Neuronal stem cell (in vitro differentiated cells): ENCODE measurements around the gene RREB1.

Source experiments
- DNase-seq: peaks from one replicate; pipeline ENCODE4 v3.0.0-alpha.2; 2013; ENCODE audit warnings: low spot score
- H2AFZ ChIP-seq: one replicate; pipeline ENCODE4 v1.6.1; 2013; ENCODE audit warnings: mild to moderate bottlenecking, low read length, inconsistent platforms
- H2AK5ac ChIP-seq: 2 replicates; pipeline ENCODE4 v1.6.1; 2013; ENCODE audit warnings: low read depth, mild to moderate bottlenecking, inconsistent platforms, low read length, moderate library complexity, mixed read lengths
- H2BK120ac ChIP-seq: 2 replicates; pipeline ENCODE4 v1.6.1; 2013; ENCODE audit warnings: low read depth, mild to moderate bottlenecking, inconsistent platforms, low read length, moderate library complexity, mixed read lengths
- H2BK12ac ChIP-seq: one replicate; pipeline ENCODE4 v1.6.1; 2013; ENCODE audit warnings: low read length, inconsistent platforms
- H2BK15ac ChIP-seq: 2 replicates; pipeline ENCODE4 v1.6.1; 2013; ENCODE audit warnings: mild to moderate bottlenecking, low read length, inconsistent platforms, mixed read lengths
- H2BK5ac ChIP-seq: one replicate; pipeline ENCODE4 v1.6.1; 2013; ENCODE audit warnings: inconsistent platforms, mild to moderate bottlenecking, low read length, moderate library complexity
- H3K14ac ChIP-seq: one replicate; pipeline ENCODE4 v1.6.1; 2013; ENCODE audit warnings: low read length, inconsistent platforms
- H3K18ac ChIP-seq: 2 replicates; pipeline ENCODE4 v1.6.1; 2013; ENCODE audit warnings: low read length, inconsistent platforms
- H3K23ac ChIP-seq: 2 replicates; pipeline ENCODE4 v1.6.1; 2013; ENCODE audit warnings: low read depth, mild to moderate bottlenecking, mixed read lengths, low read length, inconsistent platforms; ENCODE audit not compliant: poor library complexity
- H3K27ac ChIP-seq: replicated peaks from 3 replicates; pipeline ENCODE4 v1.5.1; 2013; ENCODE audit warnings: low read length, inconsistent platforms
- H3K27me3 ChIP-seq, 3 experiments: 2 replicates each; pipeline ENCODE4 v1.6.1; 2013; ENCODE audit warnings: low read length in 3 of 3, mild to moderate bottlenecking in 2 of 3, inconsistent platforms in 1 of 3, low read depth in 1 of 3, mixed read lengths in 1 of 3, moderate library complexity in 1 of 3; ENCODE audit not compliant: control insufficient read depth in 3 of 3, insufficient read depth in 3 of 3
- H3K36me3 ChIP-seq, 2 donors: replicated peaks in 1 of 2; 2 replicates each; pipeline ENCODE4 v1.6.1; 2013; ENCODE audit warnings: low read length in 2 of 2; ENCODE audit not compliant: control insufficient read depth in 2 of 2, insufficient read depth in 2 of 2
- H3K4ac ChIP-seq: 2 replicates; pipeline ENCODE4 v1.6.1; 2013; ENCODE audit warnings: inconsistent platforms, mild to moderate bottlenecking, low read length, moderate library complexity
- H3K4me1 ChIP-seq, 2 donors: 1 replicate in 1 of 2; 2 replicates in 1 of 2; pipeline ENCODE4 v1.6.1; 2013; ENCODE audit warnings: low read length in 2 of 2, low read depth in 1 of 2; ENCODE audit not compliant: control insufficient read depth in 2 of 2, insufficient read depth in 1 of 2
- H3K4me2 ChIP-seq: one replicate; pipeline ENCODE4 v1.6.1; 2013; ENCODE audit warnings: mild to moderate bottlenecking, low read length, inconsistent platforms; ENCODE audit not compliant: insufficient read depth, poor library complexity, severe bottlenecking
- H3K4me3 ChIP-seq, 2 donors: 2 replicates each; pipeline ENCODE4 v1.5.1; 2013; ENCODE audit warnings: low read length in 2 of 2, mild to moderate bottlenecking in 2 of 2, inconsistent platforms in 1 of 2, moderate library complexity in 1 of 2
- H3K79me1 ChIP-seq: one replicate; pipeline ENCODE4 v1.6.1; 2013; ENCODE audit warnings: low read depth, mild to moderate bottlenecking, inconsistent platforms, low read length, moderate library complexity
- H3K9ac ChIP-seq: one replicate; pipeline ENCODE4 v1.6.1; 2013; ENCODE audit warnings: mild to moderate bottlenecking, low read depth, low read length, inconsistent platforms; ENCODE audit not compliant: poor library complexity
- H3K9me3 ChIP-seq, 2 donors: replicated peaks in 1 of 2; 2 replicates each; pipeline versions ENCODE3 to v1.6.1; 2013; ENCODE audit warnings: low read length in 2 of 2, mild to moderate bottlenecking in 2 of 2, inconsistent platforms in 1 of 2, low read depth in 1 of 2, mixed read lengths in 1 of 2, moderate library complexity in 1 of 2; ENCODE audit not compliant: control insufficient read depth in 2 of 2, insufficient read depth in 1 of 2
- H4K8ac ChIP-seq: one replicate; pipeline ENCODE4 v1.6.1; 2013; ENCODE audit warnings: low read depth, mild to moderate bottlenecking, inconsistent platforms, low read length, moderate library complexity
- H4K91ac ChIP-seq: one replicate; pipeline ENCODE4 v1.6.1; 2013; ENCODE audit warnings: low read length, low read depth, mild to moderate bottlenecking, inconsistent platforms; ENCODE audit not compliant: poor library complexity
- WGBS, 2 donors: extraction: QIAGEN DNeasy Blood & Tissue Kit; methylation state at CpG; one replicate each; pipeline ENCODE4 v1.1.7; 2013; ENCODE audit warnings: missing lambda C conversion rate in 2 of 2, mixed read lengths in 1 of 2; ENCODE audit not compliant: insufficient read length in 2 of 2, insufficient replicate concordance in 1 of 2; ENCODE audit errors: extremely low coverage in 2 of 2; 5-methylcytosine and 5-hydroxymethylcytosine counted together

Gene RREB1

GRCh38 chr6:7255918-7256317 is 148.2 kb downstream of the RREB1 start:
- Histone ChIP-seq H2AFZ (no peak overlapping the region), H2BK15ac (no peak overlapping the region), H2BK120ac (no peak overlapping the region), H2BK12ac (no peak overlapping the region), H2BK5ac (no peak overlapping the region), H3K9me3 (peaks cover 0 to 3% of the 10 kb centered on the region in 2 donors), H3K4ac (no peak overlapping the region), H3K18ac (no peak overlapping the region), H3K79me1 (no peaks in the 10 kb centered on the region), H3K36me3 (peaks cover 0 to 10% of the 10 kb centered on the region in 2 donors), H3K9ac (no peak overlapping the region), H4K8ac (no peak overlapping the region), H3K23ac (no peak overlapping the region), H3K14ac (no peak overlapping the region), H3K4me3 (no peak overlapping the region), H3K4me2 (no peak overlapping the region), H3K4me1 (peaks cover 5 to 8% of the 10 kb centered on the region in 2 donors), H2AK5ac (no peak overlapping the region), H3K27ac (no peak overlapping the region), H4K91ac (no peak overlapping the region), H3K27me3 (no peaks in the 10 kb centered on the region)
- no CpG with 5 or more reads among the region's 5 CpGs for WGBS, 2 donors
- DNase-seq: no peak

DNA sequence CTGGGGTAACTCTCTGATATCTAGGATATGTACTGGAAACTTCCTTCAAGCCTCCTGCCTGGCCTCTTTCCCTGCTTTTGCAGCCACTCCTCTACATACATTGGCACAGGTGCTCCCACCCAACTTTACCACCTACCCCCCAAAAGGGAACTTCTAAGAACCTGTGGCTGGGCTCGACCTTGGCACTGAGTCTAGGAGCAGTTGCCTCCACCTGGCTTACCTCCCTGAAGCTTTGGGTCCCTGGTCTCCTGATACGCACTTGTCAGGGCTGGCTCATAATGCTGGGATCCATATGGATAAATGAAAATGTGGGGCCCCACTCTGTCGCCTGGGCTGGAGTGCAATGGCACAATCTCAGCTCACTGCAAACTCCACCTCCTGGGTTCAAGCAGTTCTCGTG is 149.0 kb downstream of the RREB1 start:
- Histone ChIP-seq H2BK120ac (no peak overlapping the region), H3K4me1 (peaks cover 8 to 9% of the 10 kb centered on the region in 2 donors), H3K27ac (no peak overlapping the region), H4K91ac (no peak overlapping the region), H3K9ac (no peak overlapping the region), H3K4me2 (no peak overlapping the region), H3K27me3 (no peaks in the 10 kb centered on the region), H3K79me1 (no peaks in the 10 kb centered on the region), H3K4me3 (no peak overlapping the region), H3K36me3 (peaks cover 0 to 5% of the 10 kb centered on the region in 2 donors), H2BK12ac (no peak overlapping the region), H3K18ac (no peak overlapping the region), H4K8ac (no peak overlapping the region), H2AFZ (no peak overlapping the region), H3K23ac (no peak overlapping the region), H3K9me3 (peaks cover 0 to 3% of the 10 kb centered on the region in 2 donors), H3K14ac (no peak overlapping the region), H2AK5ac (no peak overlapping the region), H2BK15ac (no peak overlapping the region), H3K4ac (no peak overlapping the region), H2BK5ac (no peak overlapping the region)
- no peak for DNase-seq
- WGBS, 2 donors: no CpG with 5 or more reads among the region's 4 CpGs

GRCh38 chr6:7257521-7258230 is 149.9 kb downstream of the RREB1 start:
- H3K4me1 ChIP-seq: peaks cover 9 to 12% of the 10 kb centered on the region in 2 donors
- no peak overlapping the region for H3K4me3 ChIP-seq
- WGBS, 2 donors: no CpG with 5 or more reads among the region's 18 CpGs
- H2AFZ ChIP-seq: peak overlapping the region; percentile 26
- no peak overlapping the region for H3K4me2 ChIP-seq
- H3K14ac ChIP-seq: peak overlapping the region; percentile 50
- H3K27ac ChIP-seq: no peak overlapping the region
- no peak overlapping the region for H2BK120ac ChIP-seq
- H2AK5ac ChIP-seq: peak overlapping the region; percentile 61
- H4K8ac ChIP-seq: no peak overlapping the region
- H3K4ac ChIP-seq: no peak overlapping the region
- no peak overlapping the region for H2BK5ac ChIP-seq
- peaks cover 0 to 3% of the 10 kb centered on the region in 2 donors for H3K9me3 ChIP-seq
- H3K23ac ChIP-seq: no peak overlapping the region
- peak overlapping the region; percentile 23 for H2BK15ac ChIP-seq
- H3K27me3 ChIP-seq: no peaks in the 10 kb centered on the region
- no peaks in the 10 kb centered on the region for H3K79me1 ChIP-seq
- peak overlapping the region; percentile 64 for H3K18ac ChIP-seq
- H3K36me3 ChIP-seq: no peaks in the 10 kb centered on the region
- no peak overlapping the region for H2BK12ac ChIP-seq
- no peak for DNase-seq
- H4K91ac ChIP-seq: no peak overlapping the region
- no peak overlapping the region for H3K9ac ChIP-seq

GRCh38 chr6:7258231-7258763 is 150.5 kb downstream of the RREB1 start:
- H2BK15ac ChIP-seq: peak overlapping the region; percentile 8
- no peak overlapping the region for H3K4me3 ChIP-seq
- H2BK120ac ChIP-seq: no peak overlapping the region
- H3K79me1 ChIP-seq: no peaks in the 10 kb centered on the region
- no peak overlapping the region for H3K4me2 ChIP-seq
- H4K8ac ChIP-seq: no peak overlapping the region
- peaks cover 0 to 3% of the 10 kb centered on the region in 2 donors for H3K9me3 ChIP-seq
- H2BK12ac ChIP-seq: peak overlapping the region; percentile 25
- H3K36me3 ChIP-seq: no peaks in the 10 kb centered on the region
- peak overlapping the region; percentile 10 for H3K14ac ChIP-seq
- no peak overlapping the region for H4K91ac ChIP-seq
- peak overlapping the region; percentile 26 for H2AFZ ChIP-seq
- peaks cover 9 to 12% of the 10 kb centered on the region in 2 donors for H3K4me1 ChIP-seq
- no peaks in the 10 kb centered on the region for H3K27me3 ChIP-seq
- H3K27ac ChIP-seq: no peak overlapping the region
- no peak overlapping the region for H3K9ac ChIP-seq
- H3K23ac ChIP-seq: peak overlapping the region; percentile 56
- peak overlapping the region; percentile 62 for H3K18ac ChIP-seq
- no peak overlapping the region for H3K4ac ChIP-seq
- peak overlapping the region; percentile 61 for H2AK5ac ChIP-seq
- DNase-seq: no peak
- no peak overlapping the region for H2BK5ac ChIP-seq
- WGBS, 2 donors: no CpG with 5 or more reads among the region's 9 CpGs
